Cardiac muscle cell (in vitro differentiated cells and primary cell): ENCODE data around the gene SMARCC1. TPM values are rescaled to one million over a fixed set of nuclear protein-coding genes. Genes with fewer than 3 reads are reported as not detected.

Experiments
- DNase-seq, 2 donors: peaks; one replicate each; pipeline versions ENCODE4 v3.0.0 to v3.0.0-alpha.2; 2010 to 2017; ENCODE audit warnings: low read depth in 1 of 2, low spot score in 1 of 2
- H3K27ac ChIP-seq: fragments of 200-600 bp; sonication (generic); 2 replicates; pipeline ENCODE4 v1.5.1; 2016
- H3K27me3 ChIP-seq: fragments of 200-600 bp; sonication (generic); 2 replicates; pipeline ENCODE4 v1.6.0; 2016; ENCODE audit warnings: control low read depth
- H3K36me3 ChIP-seq: fragments of 200-600 bp; sonication (generic); 2 replicates; pipeline ENCODE4 v1.5.1; 2016; ENCODE audit warnings: control low read depth
- H3K4me1 ChIP-seq: fragments of 200-600 bp; sonication (generic); 2 replicates; pipeline ENCODE4 v1.8.1; 2017; ENCODE audit warnings: low read depth, mild to moderate bottlenecking, mixed run types
- H3K4me3 ChIP-seq: fragments of 200-600 bp; sonication (generic); 2 replicates; pipeline ENCODE4 v1.5.1; 2016; ENCODE audit warnings: mild to moderate bottlenecking
- H3K9me3 ChIP-seq: fragments of 200-600 bp; sonication (generic); 2 replicates; pipeline ENCODE4 v1.5.1; 2017; ENCODE audit warnings: low read depth, mild to moderate bottlenecking, control low read depth
- polyA plus RNA-seq: library from polyadenylated mRNA; unstranded; fragments of >200 nt; fragmentation: Nextera tagmentation; extraction: Ambion mirVana; gene quantifications from 2 replicates; pipeline ENCODE4 v1.2.1, GENCODE V29; 2016
- total RNA-seq: library from RNA; depleted of rRNA; stranded (reverse); fragments of >200 nt; gene quantifications from 2 replicates; pipeline ENCODE4 v1.2.3, GENCODE V29; 2016
- TF ChIP-seq, protein P1 (sequence below): IDR thresholded peaks from 2 replicates; pipeline ENCODE4 v1.5.1; 2012; ENCODE audit warnings: low read depth, mild to moderate bottlenecking, low read length

Gene SMARCC1
- total and polyA plus RNA-seq, 2 experiments from 2014 or later = 86.9 to 109 TPM

- DNase-seq = no peak
- H3K9me3 ChIP-seq = no peaks in the 10 kb centered on the region
- H3K27me3 ChIP-seq = no peaks in the 10 kb centered on the region
- TF ChIP-seq, protein P1, sequence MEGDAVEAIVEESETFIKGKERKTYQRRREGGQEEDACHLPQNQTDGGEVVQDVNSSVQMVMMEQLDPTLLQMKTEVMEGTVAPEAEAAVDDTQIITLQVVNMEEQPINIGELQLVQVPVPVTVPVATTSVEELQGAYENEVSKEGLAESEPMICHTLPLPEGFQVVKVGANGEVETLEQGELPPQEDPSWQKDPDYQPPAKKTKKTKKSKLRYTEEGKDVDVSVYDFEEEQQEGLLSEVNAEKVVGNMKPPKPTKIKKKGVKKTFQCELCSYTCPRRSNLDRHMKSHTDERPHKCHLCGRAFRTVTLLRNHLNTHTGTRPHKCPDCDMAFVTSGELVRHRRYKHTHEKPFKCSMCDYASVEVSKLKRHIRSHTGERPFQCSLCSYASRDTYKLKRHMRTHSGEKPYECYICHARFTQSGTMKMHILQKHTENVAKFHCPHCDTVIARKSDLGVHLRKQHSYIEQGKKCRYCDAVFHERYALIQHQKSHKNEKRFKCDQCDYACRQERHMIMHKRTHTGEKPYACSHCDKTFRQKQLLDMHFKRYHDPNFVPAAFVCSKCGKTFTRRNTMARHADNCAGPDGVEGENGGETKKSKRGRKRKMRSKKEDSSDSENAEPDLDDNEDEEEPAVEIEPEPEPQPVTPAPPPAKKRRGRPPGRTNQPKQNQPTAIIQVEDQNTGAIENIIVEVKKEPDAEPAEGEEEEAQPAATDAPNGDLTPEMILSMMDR = no peak
- H3K4me3 ChIP-seq = no peak overlapping the region
- peaks cover 59% of the 10 kb centered on the region for H3K36me3 ChIP-seq
- H3K27ac ChIP-seq = no peak overlapping the region
- H3K4me1 ChIP-seq = no peaks in the 10 kb centered on the region
Measured at GRCh38 chr3:47692158-47692557, 89.5 kb downstream of the SMARCC1 start.

DNA sequence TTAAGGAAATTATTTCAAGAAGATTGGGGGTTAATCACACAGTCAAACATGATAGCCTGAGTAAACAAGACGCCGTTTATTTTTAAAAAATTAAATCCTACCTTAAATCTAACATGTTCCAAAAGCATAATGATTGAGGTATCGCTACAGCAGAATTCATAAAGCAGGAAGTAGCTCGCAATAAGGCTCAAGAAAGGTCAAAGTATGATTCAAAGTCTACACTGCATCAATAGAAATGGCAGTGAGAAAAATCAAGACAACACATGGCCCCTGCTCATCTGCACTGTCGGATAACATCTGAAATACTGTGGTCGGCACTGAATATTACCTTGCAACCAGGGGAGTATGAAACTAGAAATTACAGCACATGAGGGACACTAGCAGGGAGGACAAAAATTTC lies 93.2 kb downstream of the SMARCC1 start:
- no peaks in the 10 kb centered on the region for H3K4me1 ChIP-seq
- peaks cover 72% of the 10 kb centered on the region for H3K36me3 ChIP-seq
- H3K9me3 ChIP-seq = no peaks in the 10 kb centered on the region
- H3K27me3 ChIP-seq = no peaks in the 10 kb centered on the region
- no peak overlapping the region for H3K27ac ChIP-seq
- no peak overlapping the region for H3K4me3 ChIP-seq
- TF ChIP-seq, protein P1 = no peak
- DNase-seq = no peak

DNA sequence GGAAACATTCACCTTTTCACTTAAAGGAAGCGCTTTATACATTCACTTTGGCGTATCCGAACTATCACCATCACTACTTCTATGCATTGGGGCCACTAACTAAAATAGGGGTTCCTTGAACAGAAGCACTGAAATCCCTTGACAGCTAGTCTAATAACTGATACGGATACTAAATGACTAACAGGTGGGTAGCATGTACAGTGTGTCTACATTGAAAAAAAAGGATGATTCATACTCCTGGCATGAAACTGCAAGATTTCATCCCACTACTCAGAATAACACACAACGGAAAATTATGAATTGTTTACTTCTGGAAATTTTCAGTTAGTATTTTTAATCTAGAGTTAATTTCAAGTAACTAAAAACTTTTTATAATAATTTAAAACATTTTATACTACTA lies 96.7 kb downstream of the SMARCC1 start:
- H3K27ac ChIP-seq = no peak overlapping the region
- TF ChIP-seq, protein P1 = no peak
- no peaks in the 10 kb centered on the region for H3K4me1 ChIP-seq
- no peak overlapping the region for H3K4me3 ChIP-seq
- no peaks in the 10 kb centered on the region for H3K27me3 ChIP-seq
- DNase-seq = no peak
- H3K36me3 ChIP-seq = peaks cover 76% of the 10 kb centered on the region
- no peaks in the 10 kb centered on the region for H3K9me3 ChIP-seq

DNA sequence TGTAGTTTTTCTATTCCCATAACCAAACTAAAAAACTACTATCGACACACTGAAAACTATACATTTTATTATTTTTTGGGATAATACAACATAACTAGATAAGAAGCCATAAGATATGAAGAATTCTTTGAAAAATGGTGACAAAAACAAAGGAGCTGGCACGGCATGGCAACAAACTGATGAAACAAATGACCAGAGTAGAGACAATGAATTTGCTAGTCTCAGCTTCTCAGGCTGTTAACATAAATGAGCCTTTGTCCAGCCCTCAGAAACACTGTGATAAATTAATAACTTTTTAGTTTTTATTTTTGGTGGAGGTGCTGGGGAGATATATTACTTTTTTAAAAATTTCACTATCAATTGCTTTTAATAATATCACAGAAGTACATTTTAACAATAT lies 100.7 kb downstream of the SMARCC1 start:
- H3K27me3 ChIP-seq = no peaks in the 10 kb centered on the region
- no peaks in the 10 kb centered on the region for H3K4me1 ChIP-seq
- H3K4me3 ChIP-seq = no peak overlapping the region
- H3K36me3 ChIP-seq = peaks cover 79% of the 10 kb centered on the region
- DNase-seq = no peak
- H3K9me3 ChIP-seq = no peaks in the 10 kb centered on the region
- TF ChIP-seq, protein P1 = no peak
- no peak overlapping the region for H3K27ac ChIP-seq

GRCh38 chr3:47678446-47679338 lies 103.0 kb downstream of the SMARCC1 start:
- Histone ChIP-seq H3K36me3 (peaks cover 78% of the 10 kb centered on the region), H3K4me3 (no peak overlapping the region), H3K27me3 (no peaks in the 10 kb centered on the region), H3K4me1 (no peaks in the 10 kb centered on the region), H3K27ac (peak overlapping the region; percentile 4), H3K9me3 (no peaks in the 10 kb centered on the region)
- DNase-seq = no peak
- TF ChIP-seq, protein P1 = no peak
